Liver (tissue), 9 donors: ENCODE measurements around the gene C6orf89. TPM values are rescaled to one million over a fixed set of nuclear protein-coding genes. Genes with fewer than 3 reads are reported as not detected.

ENCODE experiments used
- DNase-seq: peaks from one replicate; pipeline ENCODE4 v3.0.0-alpha.2; 2017; ENCODE audit warnings: low spot score
- H3K27ac ChIP-seq, 2 donors: one replicate each; pipeline ENCODE4 v1.7.0; 2013; ENCODE audit warnings: inconsistent platforms in 2 of 2, low read length in 2 of 2, control low read depth in 1 of 2, low read depth in 1 of 2, mild to moderate bottlenecking in 1 of 2
- H3K27me3 ChIP-seq, 4 donors: one replicate each; pipeline versions ENCODE4 v1.6.1 to v1.7.0; 2013; ENCODE audit warnings: low read length in 3 of 4, inconsistent platforms in 1 of 4, mild to moderate bottlenecking in 1 of 4, moderate library complexity in 1 of 4; ENCODE audit not compliant: control insufficient read depth in 4 of 4, insufficient read depth in 4 of 4
- H3K36me3 ChIP-seq, 4 donors: one replicate each; pipeline versions ENCODE4 v1.6.1 to v1.7.0; 2013; ENCODE audit warnings: low read length in 3 of 4, mild to moderate bottlenecking in 3 of 4, low read depth in 1 of 4, moderate library complexity in 1 of 4; ENCODE audit not compliant: control insufficient read depth in 4 of 4, insufficient read depth in 3 of 4
- H3K4me1 ChIP-seq, 4 donors: one replicate each; pipeline versions ENCODE4 v1.6.1 to v1.7.0; 2013; ENCODE audit warnings: low read length in 3 of 4, mild to moderate bottlenecking in 3 of 4, moderate library complexity in 1 of 4; ENCODE audit not compliant: control insufficient read depth in 4 of 4, insufficient read depth in 4 of 4
- H3K4me3 ChIP-seq, 3 donors: one replicate each; pipeline versions ENCODE4 v1.6.1 to v1.7.0; 2013; ENCODE audit warnings: low read length in 3 of 3, control low read depth in 1 of 3, low read depth in 1 of 3, mild to moderate bottlenecking in 1 of 3
- H3K9ac ChIP-seq, 2 donors: one replicate each; pipeline ENCODE4 v1.7.0; 2013; ENCODE audit warnings: low read length in 2 of 2, mild to moderate bottlenecking in 2 of 2, moderate library complexity in 2 of 2, control low read depth in 1 of 2, low read depth in 1 of 2
- H3K9me3 ChIP-seq, 4 donors: one replicate each; pipeline versions ENCODE4 v1.6.1 to v1.7.0; 2013; ENCODE audit warnings: low read length in 3 of 4; ENCODE audit not compliant: control insufficient read depth in 4 of 4
- ATF3 ChIP-seq: IDR thresholded peaks from 2 replicates; pipeline ENCODE4 v1.6.1; 2016; ENCODE audit warnings: antibody characterized with exemption
- CTCF ChIP-seq: fragments of 150-350 bp; IDR thresholded peaks from 2 replicates; pipeline ENCODE4 v1.5.1; 2017; ENCODE audit warnings: improper control_type of control experiment, low read depth, low read length; ENCODE audit not compliant: missing input control
- EGR1 ChIP-seq, 2 donors: IDR thresholded peaks; 2 replicates each; pipeline ENCODE4 v1.6.1; 2016 to 2018; ENCODE audit warnings: antibody characterized with exemption in 2 of 2, low read depth in 2 of 2
- FOXA1 ChIP-seq: IDR thresholded peaks from 2 replicates; pipeline ENCODE4 v1.6.1; 2016; ENCODE audit warnings: antibody characterized with exemption
- FOXA2 ChIP-seq: IDR thresholded peaks from 2 replicates; pipeline ENCODE4 v1.6.1; 2016; ENCODE audit warnings: antibody characterized with exemption
- GABPA ChIP-seq, 2 donors: IDR thresholded peaks in 1 of 2; conservative IDR thresholded peaks in 1 of 2; 2 replicates each; pipeline ENCODE4 v1.6.1; 2016; ENCODE audit warnings: antibody characterized with exemption in 2 of 2, mild to moderate bottlenecking in 1 of 2, moderate library complexity in 1 of 2
- HNF4A ChIP-seq, 2 donors: conservative IDR thresholded peaks; 2 replicates each; pipeline ENCODE4 v1.6.1; 2016; ENCODE audit warnings: antibody characterized with exemption in 2 of 2, mild to moderate bottlenecking in 2 of 2
- HNF4G ChIP-seq: IDR thresholded peaks from 2 replicates; pipeline ENCODE4 v1.6.1; 2016; ENCODE audit warnings: antibody characterized with exemption
- JUND ChIP-seq, 2 donors: IDR thresholded peaks; 2 replicates each; pipeline ENCODE4 v1.6.1; 2016; ENCODE audit warnings: antibody characterized with exemption in 2 of 2
- MAX ChIP-seq: IDR thresholded peaks from 2 replicates; pipeline ENCODE4 v1.6.1; 2016; ENCODE audit warnings: antibody characterized with exemption
- NR2F2 ChIP-seq: IDR thresholded peaks from 2 replicates; pipeline ENCODE4 v1.6.1; 2016; ENCODE audit warnings: antibody characterized with exemption
- RAD21 ChIP-seq, 2 donors: IDR thresholded peaks; 2 replicates each; pipeline ENCODE4 v1.6.1; 2016; ENCODE audit warnings: antibody characterized with exemption in 2 of 2, mild to moderate bottlenecking in 2 of 2
- RXRA ChIP-seq, 2 donors: IDR thresholded peaks; 2 replicates each; pipeline ENCODE4 v1.6.1; 2017 to 2018; ENCODE audit warnings: antibody characterized with exemption in 2 of 2, mild to moderate bottlenecking in 1 of 2
- SP1 ChIP-seq: IDR thresholded peaks from 2 replicates; pipeline ENCODE4 v1.6.1; 2018; ENCODE audit warnings: antibody characterized with exemption, mild to moderate bottlenecking
- TAF1 ChIP-seq: conservative IDR thresholded peaks from 2 replicates; pipeline ENCODE4 v1.6.1; 2016; ENCODE audit warnings: antibody characterized with exemption, mild to moderate bottlenecking
- YY1 ChIP-seq: IDR thresholded peaks from 2 replicates; pipeline ENCODE4 v1.6.1; 2016; ENCODE audit warnings: antibody characterized with exemption, mild to moderate bottlenecking
- WGBS: extraction: QIAGEN DNeasy Blood & Tissue Kit; methylation state at CpG from one replicate; pipeline ENCODE4 v1.1.7; 2013; 5-methylcytosine and 5-hydroxymethylcytosine counted together
- polyA plus RNA-seq, 2 donors: library from polyadenylated mRNA; stranded (reverse) in 1 of 2; unstranded in 1 of 2; fragments of 200-250 nt in 1 of 2; fragments of >200 nt in 1 of 2; fragmentation: Nextera tagmentation in 1 of 2; extraction: Ambion mirVana in 1 of 2; gene quantifications; one replicate each; pipeline versions ENCODE4 v1.2.1 to v1.2.3, GENCODE V29; 2013 to 2015
- total RNA-seq, 2 donors: library from RNA; depleted of rRNA; stranded (reverse); fragments of >200 nt; gene quantifications; one replicate each; pipeline ENCODE4 v1.2.3, GENCODE V29; 2014
- TF ChIP-seq, protein P1 (sequence below): IDR thresholded peaks from 2 replicates; pipeline ENCODE4 v1.6.1; 2016; ENCODE audit warnings: antibody characterized with exemption, mild to moderate bottlenecking
- TF ChIP-seq, protein P2 (sequence below): IDR thresholded peaks from 2 replicates; pipeline ENCODE4 v1.6.1; 2016; ENCODE audit warnings: antibody characterized with exemption
- donor health status: healthy.
- donor health status: healthy.
- donor health status: healthy.
- donor health status: healthy.
- donor health status: healthy.

C6orf89 gene
- total and polyA plus RNA-seq, 4 donors: 14.0 to 27.2 (median 21.0) TPM

GRCh38 chr6:36976509-36976908 is 90.8 kb downstream of the C6orf89 start:
- Histone ChIP-seq H3K27me3 (no peaks in the 10 kb centered on the region), H3K4me3 (no peak overlapping the region), H3K9ac (no peak overlapping the region), H3K9me3 (no peaks in the 10 kb centered on the region), H3K4me1 (peaks cover 0 to 5% (median 0%) of the 10 kb centered on the region in 4 donors), H3K36me3 (peaks cover 28 to 71% (median 59%) of the 10 kb centered on the region in 4 donors), H3K27ac (no peak overlapping the region)
- no peak for DNase-seq
- 95% methylated on average over 7 of the region's 7 CpGs for WGBS
- TF ChIP-seq SP1 (no peak), MAX (no peak), EGR1 (IDR thresholded peaks at IDR 0.05; ENCODE audit: low read depth in 2 of 2) (no peak), JUND (IDR thresholded peaks at IDR 0.05) (no peak), HNF4A (conservative IDR thresholded peaks at IDR 0.05) (no peak), ATF3 (no peak), TAF1 (no peak), CTCF (no peak), GABPA (IDR thresholded peaks at IDR 0.05 in 1 of 2, conservative IDR thresholded peaks at IDR 0.05 in 1 of 2) (no peak), HNF4G (no peak), NR2F2 (no peak), RXRA (IDR thresholded peaks at IDR 0.05) (no peak), FOXA1 (no peak), YY1 (no peak), RAD21 (IDR thresholded peaks at IDR 0.05) (no peak), FOXA2 (no peak)
- TF ChIP-seq, protein P1, sequence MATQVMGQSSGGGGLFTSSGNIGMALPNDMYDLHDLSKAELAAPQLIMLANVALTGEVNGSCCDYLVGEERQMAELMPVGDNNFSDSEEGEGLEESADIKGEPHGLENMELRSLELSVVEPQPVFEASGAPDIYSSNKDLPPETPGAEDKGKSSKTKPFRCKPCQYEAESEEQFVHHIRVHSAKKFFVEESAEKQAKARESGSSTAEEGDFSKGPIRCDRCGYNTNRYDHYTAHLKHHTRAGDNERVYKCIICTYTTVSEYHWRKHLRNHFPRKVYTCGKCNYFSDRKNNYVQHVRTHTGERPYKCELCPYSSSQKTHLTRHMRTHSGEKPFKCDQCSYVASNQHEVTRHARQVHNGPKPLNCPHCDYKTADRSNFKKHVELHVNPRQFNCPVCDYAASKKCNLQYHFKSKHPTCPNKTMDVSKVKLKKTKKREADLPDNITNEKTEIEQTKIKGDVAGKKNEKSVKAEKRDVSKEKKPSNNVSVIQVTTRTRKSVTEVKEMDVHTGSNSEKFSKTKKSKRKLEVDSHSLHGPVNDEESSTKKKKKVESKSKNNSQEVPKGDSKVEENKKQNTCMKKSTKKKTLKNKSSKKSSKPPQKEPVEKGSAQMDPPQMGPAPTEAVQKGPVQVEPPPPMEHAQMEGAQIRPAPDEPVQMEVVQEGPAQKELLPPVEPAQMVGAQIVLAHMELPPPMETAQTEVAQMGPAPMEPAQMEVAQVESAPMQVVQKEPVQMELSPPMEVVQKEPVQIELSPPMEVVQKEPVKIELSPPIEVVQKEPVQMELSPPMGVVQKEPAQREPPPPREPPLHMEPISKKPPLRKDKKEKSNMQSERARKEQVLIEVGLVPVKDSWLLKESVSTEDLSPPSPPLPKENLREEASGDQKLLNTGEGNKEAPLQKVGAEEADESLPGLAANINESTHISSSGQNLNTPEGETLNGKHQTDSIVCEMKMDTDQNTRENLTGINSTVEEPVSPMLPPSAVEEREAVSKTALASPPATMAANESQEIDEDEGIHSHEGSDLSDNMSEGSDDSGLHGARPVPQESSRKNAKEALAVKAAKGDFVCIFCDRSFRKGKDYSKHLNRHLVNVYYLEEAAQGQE: no peak
- TF ChIP-seq, protein P2, sequence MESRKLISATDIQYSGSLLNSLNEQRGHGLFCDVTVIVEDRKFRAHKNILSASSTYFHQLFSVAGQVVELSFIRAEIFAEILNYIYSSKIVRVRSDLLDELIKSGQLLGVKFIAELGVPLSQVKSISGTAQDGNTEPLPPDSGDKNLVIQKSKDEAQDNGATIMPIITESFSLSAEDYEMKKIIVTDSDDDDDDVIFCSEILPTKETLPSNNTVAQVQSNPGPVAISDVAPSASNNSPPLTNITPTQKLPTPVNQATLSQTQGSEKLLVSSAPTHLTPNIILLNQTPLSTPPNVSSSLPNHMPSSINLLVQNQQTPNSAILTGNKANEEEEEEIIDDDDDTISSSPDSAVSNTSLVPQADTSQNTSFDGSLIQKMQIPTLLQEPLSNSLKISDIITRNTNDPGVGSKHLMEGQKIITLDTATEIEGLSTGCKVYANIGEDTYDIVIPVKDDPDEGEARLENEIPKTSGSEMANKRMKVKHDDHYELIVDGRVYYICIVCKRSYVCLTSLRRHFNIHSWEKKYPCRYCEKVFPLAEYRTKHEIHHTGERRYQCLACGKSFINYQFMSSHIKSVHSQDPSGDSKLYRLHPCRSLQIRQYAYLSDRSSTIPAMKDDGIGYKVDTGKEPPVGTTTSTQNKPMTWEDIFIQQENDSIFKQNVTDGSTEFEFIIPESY: no peak
